Heart right ventricle (tissue), 16 donors: ENCODE results near the gene SIGLEC10. TPM values are rescaled to one million over a fixed set of nuclear protein-coding genes. Genes with fewer than 3 reads are reported as not detected.
"Not testable (repeated sequence)": the region's sequence is repeated elsewhere in the genome, so short reads cannot be mapped to it uniquely, and the experiment has no call there.

ENCODE experiments used
- ATAC-seq, 8 donors: fragments of 200-7000 bp; cut with Tn5 transposase; one replicate each; pipeline ENCODE4 v1.9.1; 2020; ENCODE audit warnings: mild to moderate bottlenecking in 8 of 8, moderate library complexity in 8 of 8, moderate number of reproducible peaks in 1 of 8
- DNase-seq, 2 donors: peaks; one replicate each; pipeline ENCODE4 v3.0.0-alpha.2; 2020
- H3K27ac ChIP-seq, 10 donors: fragments of 200-600 bp; sonication (generic) in 2 of 10; one replicate each; pipeline versions ENCODE4 v1.5.0 to v1.8.0; 2020 to 2022; ENCODE audit warnings: mild to moderate bottlenecking in 3 of 10
- H3K27me3 ChIP-seq, 7 donors: fragments of 200-600 bp; one replicate each; pipeline ENCODE4 v1.8.0; 2021 to 2022; ENCODE audit warnings: mild to moderate bottlenecking in 2 of 7
- H3K36me3 ChIP-seq, 9 donors: fragments of 200-600 bp; sonication (generic) in 1 of 9; one replicate each; pipeline versions ENCODE4 v1.5.0 to v1.8.0; 2020 to 2022; ENCODE audit warnings: mild to moderate bottlenecking in 2 of 9
- H3K4me1 ChIP-seq, 9 donors: fragments of 200-600 bp; sonication (generic) in 1 of 9; one replicate each; pipeline versions ENCODE4 v1.5.0 to v1.8.0; 2020 to 2022; ENCODE audit warnings: mild to moderate bottlenecking in 4 of 9
- H3K4me3 ChIP-seq, 10 donors: fragments of 200-600 bp; sonication (generic) in 2 of 10; one replicate each; pipeline versions ENCODE4 v1.5.0 to v1.8.0; 2020 to 2022; ENCODE audit warnings: mild to moderate bottlenecking in 7 of 10, moderate library complexity in 2 of 10
- H3K9me3 ChIP-seq, 11 donors: fragments of 200-600 bp in 10 of 11; sonication (generic) in 2 of 11; one replicate each; pipeline versions ENCODE4 v1.5.0 to v1.8.0; 2013 to 2022; ENCODE audit warnings: mild to moderate bottlenecking in 2 of 11, control low read depth in 1 of 11, moderate library complexity in 1 of 11
- CTCF ChIP-seq, 9 donors: fragments of 200-600 bp; sonication (generic) in 2 of 9; IDR thresholded peaks; one replicate each; pipeline versions ENCODE4 v1.5.0 to v1.8.0; 2021 to 2022; ENCODE audit warnings: antibody characterized with exemption in 9 of 9, mild to moderate bottlenecking in 5 of 9, moderate library complexity in 1 of 9
- WGBS, 2 donors: extraction: QIAGEN DNeasy Blood & Tissue Kit; methylation state at CpG; one replicate each; pipeline ENCODE4 v1.1.7; 2013; ENCODE audit warnings: inconsistent platforms in 1 of 2; 5-methylcytosine and 5-hydroxymethylcytosine counted together
- intact Hi-C, 10 donors: fragments of 100-400 bp; cut with DNase I; formaldehyde crosslinking; loops; one replicate each; pipeline versions ENCODE4 v1.11.1 to v1.14.2; 2022
- polyA plus RNA-seq, 2 donors: library from polyadenylated mRNA; stranded (reverse); fragments of 200-250 nt; gene quantifications; one replicate each; pipeline ENCODE4 v1.2.3, GENCODE V29; 2013
- total RNA-seq, 10 donors: library from RNA; stranded (reverse); fragmentation: NEBNext Ultra II Directional in 3 of 10; extraction: Animal tissue kit (Norgen Biotek cat#: 25700) in 3 of 10; gene quantifications; one replicate each; pipeline versions ENCODE4 v1.2.1 to v1.2.4, GENCODE V29; 2021 to 2023
- donor health status: Arrhythmogenic right ventricular cardiomyopathy.
- donor health status: ischemic (EF 13 %, LVEDD 7.1; RV severe dilation, severe dysfunction).
- donor health status: healthy with polysubstance abuse.
- donor health status: DM: no; HTN: yes; CAD: no.
- donor health status: DM: no; HTN: no; CAD: no.
- donor health status: ischemic (EF 25% LVEDD 6.9; RV normal size, moderate dysfunction).
- donor health status: ischemic (EF 25% LVEDD 5.7; RV mildly dilated, moderate dysfunction).
- donor health status: healthy.
- donor health status: DM: yes; HTN: yes; CAD: no.
- donor health status: Ischemic cardiomyopathy.
- donor health status: ischemic (EF 35%, LVEDD 5.7; RV mildly dilated, moderate dysfunction).
- donor health status: nonischemic (EF 11% LVEDD 7.7; RV severe dilation, severe dysfunction).
- donor health status: DM: yes; HTN: yes; CAD: no.
- donor health status: PGD.
- donor health status: ischemic (EF 29% LVEDD 5.4; RV normal size, mild dysfunction).
- donor health status: nonischemic (EF 23%, LVEDD 6.1; RV moderate dilation, normal function).

Gene SIGLEC10
- total and polyA plus RNA-seq, 12 donors, result 0.17 to 4.2 (median 0.82) TPM

GRCh38 chr19:51422053-51422448 lies 4.6 kb upstream of the SIGLEC10 start:
- no peaks in the 10 kb centered on the region for H3K9me3 ChIP-seq
- DNase-seq, result peak; percentile 81 to 86
- 8 to 13% methylated on average over 19 of the region's 19 CpGs for WGBS, 2 donors
- peaks cover 0 to 36% (median 16%) of the 10 kb centered on the region in 7 donors for H3K27me3 ChIP-seq
- H3K36me3 ChIP-seq, result no peaks in the 10 kb centered on the region
- intact Hi-C loops, result no loop called here
- H3K4me3 ChIP-seq, result peak overlapping the region in 1 of 10 donors; percentile 29
- ATAC-seq, result peak; percentile 76 to 89 (median 86)
- peaks cover 0 to 32% (median 0%) of the 10 kb centered on the region in 9 donors for H3K4me1 ChIP-seq
- peak; percentile 85 to 99 (median 94) for TF ChIP-seq CTCF (IDR thresholded peaks at IDR 0.05)
- no peak overlapping the region for H3K27ac ChIP-seq

DNA sequence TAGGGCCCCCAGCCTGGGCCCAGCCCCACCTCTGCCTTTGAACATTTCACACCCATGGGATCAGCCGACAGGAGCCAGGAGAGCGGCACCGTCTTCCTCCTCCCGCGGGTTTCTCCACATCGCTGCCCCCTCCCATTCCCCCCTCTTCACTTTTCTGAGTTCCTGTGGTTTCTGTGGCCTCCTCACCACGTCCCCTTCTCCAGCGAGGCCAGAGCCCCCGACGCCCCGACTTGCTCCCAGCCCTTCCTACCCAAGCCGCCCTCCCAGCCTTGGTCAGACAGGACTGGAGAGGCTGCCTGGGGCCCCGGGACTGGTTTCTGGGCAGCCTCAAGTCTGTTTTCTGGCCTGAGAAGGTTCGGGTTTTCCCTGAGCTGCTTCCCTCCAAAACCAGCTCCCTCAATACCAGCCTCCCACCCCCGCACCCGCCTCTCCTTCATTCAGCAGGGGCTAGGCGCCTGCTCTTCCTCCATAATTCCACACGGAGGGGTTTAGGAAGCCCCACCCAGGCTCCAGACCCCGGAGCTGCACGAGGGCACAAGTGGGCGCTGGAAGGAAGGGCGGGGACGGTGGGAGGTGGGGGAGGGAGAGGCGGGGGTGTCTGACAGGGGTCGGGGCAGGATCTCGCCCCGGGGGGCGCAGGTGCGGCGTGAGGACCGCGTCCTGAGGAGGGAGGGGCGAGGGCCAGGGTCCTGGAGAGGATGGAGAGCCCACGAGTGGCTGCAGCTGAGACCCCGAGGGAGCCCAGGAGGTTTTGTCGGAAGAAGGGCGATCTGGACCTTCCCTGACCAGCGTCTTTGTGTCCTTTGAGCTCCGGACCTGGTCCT lies 4.0 kb upstream of the SIGLEC10 start:
- 11% methylated on average over 36 to 39 of the region's 39 CpGs for WGBS, 2 donors
- H3K9me3 ChIP-seq, result no peaks in the 10 kb centered on the region
- H3K4me3 ChIP-seq, result peak overlapping the region in 1 of 10 donors; percentile 29
- H3K36me3 ChIP-seq, result no peaks in the 10 kb centered on the region
- peaks cover 0 to 36% (median 0%) of the 10 kb centered on the region in 9 donors for H3K4me1 ChIP-seq
- peaks cover 0 to 39% (median 16%) of the 10 kb centered on the region in 7 donors for H3K27me3 ChIP-seq
- peak in 1 of 8 donors; percentile 33 for ATAC-seq
- H3K27ac ChIP-seq, result no peak overlapping the region
- DNase-seq, result no peak
- intact Hi-C loops, result no loop called here
- TF ChIP-seq CTCF (IDR thresholded peaks at IDR 0.05), result no peak

GRCh38 chr19:51420511-51420910 lies 3.1 kb upstream of the SIGLEC10 start:
- ATAC-seq, DNase-seq, H3K36me3 ChIP-seq, intact Hi-C loops, H3K9me3 ChIP-seq, H3K4me3 ChIP-seq, H3K27ac ChIP-seq: not testable (repeated sequence)
- Histone ChIP-seq H3K4me1 (peaks cover 0 to 42% (median 0%) of the 10 kb centered on the region in 9 donors), H3K27me3 (peaks cover 0 to 42% (median 22%) of the 10 kb centered on the region in 7 donors)
- WGBS, 2 donors, result 83 to 89% methylated on average over 11 of the region's 11 CpGs

DNA sequence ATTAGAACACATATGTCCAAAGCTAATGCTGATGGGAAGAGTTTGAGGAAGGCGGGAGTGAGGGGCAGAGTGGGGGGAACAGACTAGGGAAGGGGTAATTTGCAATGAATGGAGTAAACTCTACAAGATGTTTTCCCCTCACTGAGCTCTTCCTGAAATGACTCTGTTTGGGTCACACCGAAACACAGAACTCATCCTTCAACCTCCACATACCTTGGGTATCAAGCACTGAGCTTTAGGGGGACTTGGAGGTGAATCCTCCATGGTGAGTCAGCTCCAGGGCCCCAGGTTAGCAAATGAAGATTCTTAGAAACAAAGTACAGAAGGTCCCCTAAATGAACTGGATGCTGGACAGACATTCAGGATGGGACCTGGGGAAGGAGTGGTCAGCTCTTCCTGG lies 1.3 kb upstream of the SIGLEC10 start:
- peaks cover 0 to 44% (median 22%) of the 10 kb centered on the region in 7 donors for H3K27me3 ChIP-seq
- TF ChIP-seq CTCF (IDR thresholded peaks at IDR 0.05), result no peak
- intact Hi-C loops, result no loop called here

GRCh38 chr19:51417810-51418157 lies 342 bp upstream of the SIGLEC10 start:
- Histone ChIP-seq H3K27me3 (peaks cover 0 to 44% (median 22%) of the 10 kb centered on the region in 7 donors), H3K27ac (peak overlapping the region in 2 of 10 donors; percentile 17 to 84), H3K9me3 (no peaks in the 10 kb centered on the region), H3K36me3 (no peaks in the 10 kb centered on the region), H3K4me3 (peak overlapping the region in 1 of 10 donors; percentile 43), H3K4me1 (peaks cover 0 to 42% (median 0%) of the 10 kb centered on the region in 9 donors)
- no peak for DNase-seq
- WGBS, 2 donors, result 65 to 74% methylated on average over 3 of the region's 3 CpGs
- no peak for ATAC-seq
- TF ChIP-seq CTCF (IDR thresholded peaks at IDR 0.05), result no peak
- intact Hi-C loops, result no loop called here

More for the DNA sequence above, 1.3 kb upstream of the SIGLEC10 start:
- DNase-seq (no peak), ATAC-seq (no peak)
- 82 to 84% methylated on average over 2 of the region's 2 CpGs for WGBS, 2 donors
- H3K4me1 ChIP-seq, result peaks cover 0 to 42% (median 0%) of the 10 kb centered on the region in 9 donors
- H3K27ac ChIP-seq, result peak overlapping the region in 1 of 10 donors; percentile 84
- H3K36me3 ChIP-seq, result no peaks in the 10 kb centered on the region
- no peak overlapping the region for H3K4me3 ChIP-seq
- no peaks in the 10 kb centered on the region for H3K9me3 ChIP-seq

- WGBS, 2 donors, result 72 to 74% methylated on average over 14 to 15 of the region's 15 CpGs
- H3K27me3 ChIP-seq, result peaks cover 0 to 39% (median 17%) of the 10 kb centered on the region in 7 donors
- H3K9me3 ChIP-seq, intact Hi-C loops, DNase-seq, H3K36me3 ChIP-seq, ATAC-seq: not testable (repeated sequence)
- H3K4me1 ChIP-seq, result peaks cover 0 to 35% (median 0%) of the 10 kb centered on the region in 9 donors
- peak overlapping the region in 1 of 10 donors; percentile 43 for H3K4me3 ChIP-seq
- peak overlapping the region in 1 of 10 donors; percentile 84 for H3K27ac ChIP-seq
Observed at GRCh38 chr19:51416422-51416821, 1.0 kb downstream of the SIGLEC10 start.
